Stimulated activated CD4-positive, alpha-beta T cell treated with anti-CD3 and anti-CD28 coated beads, Interleukin-4, amount 100 ng/mL, for 48 hours (primary cell): Measurements from ENCODE around the gene NBAS.
A peak's percentile ranks its signal among the peaks of the same experiment; 100 is the strongest.
"Not testable (repeated sequence)": the region's sequence is repeated elsewhere in the genome, so short reads cannot be mapped to it uniquely, and the experiment has no call there.

Experiments
- DNase-seq, 2 donors: peaks; one replicate each; pipeline ENCODE4 v3.0.0-alpha.2; 2020; ENCODE audit warnings: low read depth in 2 of 2

The NBAS gene

DNA sequence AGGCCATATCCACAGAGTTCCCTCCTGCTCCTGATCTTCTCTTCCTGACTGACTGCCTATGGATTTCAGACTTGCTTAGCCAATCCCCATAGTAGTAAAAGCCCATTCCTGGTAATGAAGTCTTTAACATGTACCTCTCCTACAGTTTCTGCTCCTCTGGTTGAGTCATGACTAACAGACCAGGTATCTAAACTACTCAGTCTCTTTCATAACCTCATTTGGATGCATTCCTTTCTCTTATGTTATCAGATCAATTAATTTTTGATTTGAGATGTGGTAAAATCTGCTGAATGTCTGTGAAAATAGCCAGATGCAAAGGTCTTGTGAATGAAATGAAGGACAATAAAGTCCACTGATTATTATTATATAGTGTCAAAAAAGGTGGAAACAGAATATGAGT, 198.0 kb downstream of the NBAS start:
- DNase-seq = no peak

DNA sequence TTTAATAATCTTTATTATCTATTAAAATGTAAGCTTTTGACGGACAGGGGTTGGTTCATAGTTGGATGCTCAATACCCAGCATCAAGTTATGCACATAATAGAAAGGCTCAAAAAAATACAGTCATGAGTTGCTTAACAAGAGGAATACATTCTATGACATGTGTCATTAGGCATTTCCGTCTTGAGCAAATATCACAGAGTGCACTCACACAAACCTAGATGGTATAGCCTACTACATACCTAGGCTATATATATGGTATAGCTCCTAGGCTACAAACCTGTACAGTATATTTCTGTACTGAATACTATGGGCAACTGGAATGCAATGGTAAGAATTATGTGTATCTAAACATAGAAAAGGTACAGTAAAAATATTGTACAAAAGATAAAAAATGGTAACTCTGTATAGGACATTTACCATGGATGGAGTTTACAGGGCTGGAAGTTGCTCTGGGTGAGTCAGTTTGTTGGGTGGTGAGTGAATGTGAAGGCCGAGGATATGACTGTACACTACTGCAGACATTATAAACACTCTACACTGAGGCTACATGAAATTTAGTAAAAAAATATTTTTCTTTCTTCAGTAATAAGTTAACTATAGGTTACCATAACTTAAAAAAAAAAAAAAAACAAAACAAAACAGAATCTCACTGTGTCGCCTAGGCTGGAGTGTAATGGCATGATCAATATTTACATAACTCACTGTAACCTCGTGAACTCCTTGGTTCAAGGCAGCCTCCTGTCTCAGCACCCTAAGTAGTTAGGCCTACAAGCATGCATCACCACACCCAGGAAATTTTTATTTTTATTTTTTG, 201.2 kb downstream of the NBAS start:
- no peak for DNase-seq

DNA sequence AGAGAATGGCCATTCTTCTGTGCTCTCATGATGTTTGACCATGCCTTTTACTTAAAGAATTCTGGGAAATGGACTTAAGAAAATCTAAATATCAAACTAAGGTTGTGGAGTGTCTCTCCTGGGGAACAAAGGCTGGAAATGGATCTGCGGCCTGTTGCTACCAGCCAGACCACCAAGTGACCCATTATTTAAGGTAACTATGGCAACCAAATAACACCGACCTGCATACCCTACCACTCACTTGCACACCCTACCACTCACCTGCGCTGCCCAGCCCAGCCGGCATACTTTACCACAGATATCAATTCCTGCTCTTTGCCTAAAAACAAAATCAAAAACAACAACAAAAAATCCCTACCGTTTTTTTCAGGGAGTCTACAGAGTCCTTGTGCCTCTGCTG, 203.2 kb downstream of the NBAS start:
- DNase-seq = no peak

DNA sequence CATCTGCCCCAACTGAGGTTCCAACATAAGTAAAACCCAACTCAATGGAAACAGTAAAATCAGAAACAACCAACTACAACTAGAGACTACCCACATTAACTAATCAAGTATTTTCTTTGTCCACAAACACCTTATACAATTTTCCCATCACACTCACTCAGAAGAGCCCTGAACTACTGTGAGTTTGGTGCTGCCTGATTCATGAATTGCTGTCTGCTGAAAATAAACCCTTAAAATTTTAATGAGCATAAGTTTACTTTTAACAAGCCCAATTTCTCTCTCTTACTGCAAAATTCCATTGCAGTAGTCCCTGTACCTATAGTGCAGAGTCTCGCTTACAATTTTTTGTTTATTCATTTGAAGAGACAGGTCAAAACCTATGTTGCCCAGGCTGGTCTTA, 203.9 kb downstream of the NBAS start:
- no peak for DNase-seq

DNA sequence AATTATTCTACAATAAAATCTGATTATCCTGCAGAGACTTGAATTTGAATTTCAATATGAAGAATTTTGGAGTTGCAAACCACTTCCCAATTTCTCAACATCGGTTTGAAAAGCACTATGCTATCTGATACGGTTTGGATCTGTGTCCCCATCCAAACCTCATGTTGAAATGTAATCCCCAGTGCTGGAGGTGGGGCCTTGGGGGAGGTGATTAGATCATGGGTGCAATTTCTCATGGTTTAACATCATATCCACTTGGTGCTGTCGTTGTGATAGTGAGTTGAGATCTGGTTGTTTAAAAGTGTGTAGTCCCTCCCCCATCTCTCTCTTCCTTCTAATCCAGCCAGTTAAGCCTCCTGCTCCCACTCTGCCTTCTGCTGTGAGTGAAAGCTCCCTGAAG, 205.7 kb downstream of the NBAS start:
- no peak for DNase-seq

DNA sequence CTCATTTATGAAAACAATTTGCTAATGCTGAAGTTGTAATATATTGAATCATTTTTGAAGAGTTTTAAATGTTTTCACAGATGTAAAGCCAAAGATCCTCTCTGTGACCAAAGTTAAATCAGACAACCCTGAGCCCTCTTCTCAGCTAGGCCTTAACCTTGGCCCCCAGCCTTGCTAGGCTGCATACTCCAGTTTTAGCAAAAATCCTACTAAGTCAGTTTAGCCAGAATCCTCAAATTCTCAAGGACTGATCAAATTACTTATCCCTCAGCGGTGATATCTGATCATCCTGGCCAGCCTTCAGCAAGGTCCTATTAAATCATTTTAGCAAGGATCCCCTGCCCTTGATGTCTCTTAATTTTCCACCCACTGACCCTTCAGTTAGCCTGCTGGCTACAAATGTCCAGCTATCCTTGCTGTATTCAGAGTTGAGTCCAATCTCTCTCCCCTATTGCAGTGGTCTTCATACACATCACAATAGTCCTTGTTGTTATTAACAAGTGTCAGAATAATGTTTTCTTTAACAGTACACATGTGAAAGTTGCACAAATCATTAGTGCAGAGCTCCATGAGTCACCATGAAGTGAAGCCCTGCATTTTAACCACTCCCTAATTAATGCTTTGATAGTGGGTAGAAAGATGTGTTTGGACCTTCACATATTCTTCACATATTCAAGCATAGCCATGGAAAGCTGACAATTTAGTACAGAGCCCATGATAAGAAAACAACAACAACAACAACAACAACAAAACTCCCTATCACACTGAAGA, 206.4 kb downstream of the NBAS start:
- DNase-seq = no peak

DNA sequence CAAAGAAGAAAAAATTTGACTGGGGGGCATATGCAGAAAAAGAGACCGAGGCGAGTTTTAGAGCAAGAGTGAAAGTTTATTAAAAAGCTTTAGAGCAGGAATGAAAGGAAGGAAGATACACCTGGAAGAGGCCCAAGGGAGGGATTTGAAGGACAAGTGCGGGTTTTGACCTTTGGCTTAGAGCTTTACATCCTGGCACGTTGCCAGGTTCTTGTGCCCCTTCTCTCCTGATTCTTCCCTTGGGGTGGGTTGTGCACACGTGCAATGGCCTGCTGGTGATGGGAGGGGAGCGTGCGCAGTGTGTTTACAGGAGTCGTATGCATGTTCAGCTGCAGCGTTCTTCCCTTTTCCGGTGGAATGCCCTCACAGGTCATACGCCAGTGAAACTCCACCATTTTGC, 208.8 kb downstream of the NBAS start:
- no peak for DNase-seq

DNA sequence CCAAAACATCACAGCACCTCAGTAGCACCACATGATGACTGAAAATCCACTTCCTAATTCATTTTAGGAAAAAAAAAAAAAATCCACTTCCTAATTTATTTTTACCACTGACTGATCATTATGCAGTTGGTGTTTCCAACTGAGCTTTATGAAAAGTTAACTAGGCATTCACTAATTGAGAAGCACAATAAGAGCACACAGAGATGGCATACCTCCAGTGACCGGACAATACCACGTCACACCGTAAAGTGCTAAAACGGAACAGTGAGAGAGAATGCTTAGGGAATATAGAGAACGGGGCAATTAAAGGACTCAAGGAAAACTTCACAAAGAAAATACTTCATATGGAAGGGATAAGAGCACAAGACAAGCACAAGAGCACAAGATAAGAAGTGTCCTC, 212.5 kb downstream of the NBAS start:
- no peak for DNase-seq

DNA sequence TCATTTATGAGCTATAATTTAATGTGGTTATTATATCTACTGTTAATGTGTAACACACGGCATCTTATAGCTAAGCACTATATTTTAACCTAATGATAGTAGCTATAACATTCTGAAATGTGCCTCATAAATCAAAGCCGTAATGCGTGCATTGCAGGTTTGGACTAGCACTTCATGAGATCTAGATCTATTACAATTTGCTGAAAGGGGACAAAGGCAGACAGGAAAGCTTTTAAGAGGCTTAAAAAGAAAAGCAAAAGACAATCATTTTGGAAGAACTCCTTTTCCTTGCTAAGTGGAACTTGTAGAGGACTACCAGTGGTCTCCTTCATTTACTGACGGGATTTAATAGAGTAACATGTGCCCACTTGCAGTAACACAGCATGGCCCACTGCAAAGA, 213.1 kb downstream of the NBAS start:
- no peak for DNase-seq

DNA sequence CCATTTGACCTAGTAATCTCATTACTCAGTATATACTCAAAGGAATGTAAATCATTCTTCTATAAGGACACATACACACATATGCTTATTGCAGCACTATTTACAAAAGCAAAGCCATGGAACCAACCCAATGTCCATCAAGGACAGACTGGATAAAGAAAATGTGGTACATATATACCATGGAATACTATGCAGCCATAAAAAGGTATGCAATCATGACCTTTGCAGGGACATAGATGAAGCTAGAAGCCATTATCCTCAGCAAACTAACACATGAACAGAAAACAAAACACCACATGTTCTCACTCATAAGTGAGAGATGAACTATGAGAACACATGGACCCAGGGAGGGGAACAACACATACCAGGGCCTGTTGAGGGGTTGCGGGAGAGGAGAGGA, 214.5 kb downstream of the NBAS start:
- no peak for DNase-seq

DNA sequence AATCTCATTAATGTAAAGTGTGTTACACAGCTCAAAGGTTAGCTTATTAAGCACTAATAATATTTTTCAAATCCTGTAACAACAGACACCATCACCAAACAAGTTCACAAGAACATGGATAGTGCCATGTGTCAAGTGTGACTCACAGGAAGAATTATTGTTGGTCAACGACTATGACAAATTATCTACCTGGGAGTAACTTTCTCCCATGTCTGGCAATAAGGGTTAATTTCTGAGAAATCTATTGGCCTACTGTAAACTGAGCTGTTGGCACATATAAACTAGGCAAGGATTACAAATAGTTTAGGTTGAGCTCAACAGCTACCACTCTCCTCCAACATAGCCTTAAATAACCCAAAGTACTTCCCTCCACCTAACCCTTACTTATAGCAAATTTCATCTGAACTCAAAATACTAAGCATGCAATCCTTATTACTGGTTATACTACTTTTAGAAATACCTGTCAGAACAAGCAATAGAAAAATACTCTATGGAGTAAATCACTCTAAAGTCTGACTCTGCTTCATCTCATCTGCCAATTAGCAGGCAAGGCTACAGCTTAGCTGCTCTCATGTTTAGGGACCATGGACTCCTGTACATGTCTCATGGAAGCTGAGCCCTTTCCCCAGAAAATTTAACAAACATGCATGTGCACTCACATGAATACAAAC, 223.0 kb downstream of the NBAS start:
- no peak for DNase-seq

DNA sequence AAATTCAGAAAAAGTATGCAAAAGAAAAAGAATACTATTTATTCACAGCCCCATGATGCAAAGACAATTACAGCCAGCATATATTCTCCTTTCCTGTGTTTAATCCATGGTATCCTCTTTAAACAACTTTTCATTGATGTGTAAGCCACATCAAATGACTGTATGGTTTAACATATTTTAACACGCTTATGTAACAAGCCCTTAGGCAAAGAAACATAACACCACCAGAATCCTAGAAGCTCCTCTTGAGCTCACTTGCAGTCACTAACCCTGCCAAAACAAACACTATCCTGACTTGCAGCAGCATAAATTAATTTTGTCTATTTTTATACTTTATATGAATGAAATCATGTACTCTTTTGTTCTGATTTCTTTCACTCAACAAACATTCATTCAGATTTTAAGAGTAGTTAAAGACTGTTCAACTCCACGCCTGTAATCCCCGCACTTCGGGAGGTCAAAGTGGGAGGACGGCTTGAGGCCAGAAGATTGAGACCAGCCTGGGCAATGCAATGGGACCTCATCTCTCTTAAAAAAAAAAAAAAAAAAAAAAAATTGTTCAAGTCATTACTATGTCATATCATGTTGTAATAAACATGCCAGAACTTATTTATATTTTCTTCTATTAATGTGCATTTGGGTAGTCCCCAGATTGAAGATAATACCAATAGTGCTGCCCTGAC, 226.3 kb downstream of the NBAS start:
- DNase-seq = no peak

DNA sequence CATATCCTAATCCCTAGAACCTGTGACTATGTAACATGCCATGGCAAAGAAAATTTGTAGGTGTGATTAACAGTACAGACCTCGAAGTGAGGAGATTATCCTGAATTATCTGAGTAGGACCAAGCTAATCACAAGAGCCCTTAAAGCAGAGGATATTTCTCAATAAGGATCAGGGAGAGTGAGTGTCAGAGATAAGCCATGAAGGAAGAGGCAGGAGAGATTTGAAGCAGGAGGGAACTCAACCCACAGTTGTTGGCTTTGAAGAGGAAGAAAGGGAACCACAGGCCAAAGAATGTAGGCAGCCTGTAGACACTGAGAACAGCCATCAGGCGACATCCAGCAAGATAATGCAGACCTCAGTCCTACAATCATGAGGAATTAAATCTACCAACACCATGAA, 229.3 kb downstream of the NBAS start:
- DNase-seq = no peak

DNA sequence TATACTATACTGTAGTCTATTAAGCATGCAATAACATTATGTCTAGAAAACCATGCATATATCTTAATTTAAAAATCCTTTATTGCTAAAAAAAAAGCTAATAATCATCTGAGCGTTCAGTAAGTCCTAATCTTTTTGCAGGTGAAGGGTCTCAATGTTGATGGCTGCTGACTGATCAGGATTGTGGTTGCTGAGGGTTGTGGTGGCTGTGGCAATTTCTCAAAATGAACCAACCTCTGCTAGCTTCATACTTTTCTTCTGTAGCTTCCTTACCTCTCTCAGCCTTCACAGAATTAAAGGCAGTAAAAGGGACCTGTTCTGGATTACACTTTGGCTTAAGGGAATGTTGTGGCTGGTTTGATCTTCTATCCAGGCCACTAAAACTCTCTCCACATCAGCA, 235.8 kb downstream of the NBAS start:
- no peak for DNase-seq

DNA sequence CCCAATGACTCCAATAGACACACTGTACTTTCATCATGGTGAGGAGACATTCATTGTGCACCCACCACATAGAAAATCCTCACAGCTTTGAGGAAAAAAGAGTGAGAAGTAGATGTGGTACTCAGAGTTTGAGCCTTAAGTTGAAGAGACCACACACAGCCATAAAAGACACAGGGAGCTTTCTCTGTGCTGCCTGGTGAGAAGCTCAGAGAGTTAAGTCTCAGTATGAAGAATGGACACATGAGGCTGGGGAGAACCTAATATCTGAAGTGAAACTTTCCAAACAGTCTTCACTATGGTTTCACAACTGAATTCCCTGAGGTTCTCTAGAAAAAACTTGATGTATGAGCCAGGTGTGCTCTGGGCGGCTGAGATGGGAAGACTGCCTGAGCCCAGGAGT, 237.9 kb downstream of the NBAS start:
- no peak for DNase-seq

DNA sequence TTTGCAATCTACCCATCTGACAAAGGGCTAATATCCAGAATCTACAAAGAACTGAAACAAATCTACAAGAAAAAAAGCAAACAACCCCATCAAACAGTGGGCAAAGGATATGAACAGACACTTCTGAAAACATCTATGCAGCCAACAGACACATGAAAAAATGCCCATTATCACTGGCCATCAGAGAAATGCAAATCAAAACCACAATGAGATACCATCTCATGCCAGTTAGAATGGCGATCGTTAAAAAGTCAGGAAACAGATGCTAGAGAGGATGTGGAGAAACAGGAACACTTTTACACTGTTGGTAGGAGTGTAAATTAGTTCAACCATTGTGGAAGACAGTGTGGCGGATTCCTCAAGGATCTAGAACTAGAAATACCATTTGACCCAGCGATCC, 239.7 kb downstream of the NBAS start:
- not testable (repeated sequence) for DNase-seq

DNA sequence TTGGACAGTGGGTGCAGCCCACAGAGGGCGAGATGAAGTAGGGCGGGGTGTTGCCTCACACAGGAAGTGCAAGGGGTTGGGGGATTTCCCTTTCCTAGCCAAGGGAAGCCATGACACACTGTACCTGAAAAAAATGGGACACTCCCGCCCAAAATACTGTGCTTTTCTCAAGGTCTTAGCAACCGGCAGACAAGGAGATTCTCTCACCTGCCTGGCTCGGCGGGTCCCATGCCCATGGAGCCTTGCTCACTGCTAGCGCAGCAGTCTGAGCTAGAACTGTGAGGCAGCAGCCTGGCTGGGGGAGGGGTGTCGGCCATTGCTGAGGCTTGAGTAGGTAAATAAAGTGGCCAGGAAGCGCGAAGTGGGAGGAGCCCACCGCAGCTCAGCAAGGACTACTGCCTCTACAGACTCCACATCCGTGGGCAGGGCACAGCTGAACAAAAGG, 244.7 kb downstream of the NBAS start:
- peak in 1 of 2 donors; percentile 2 for DNase-seq

DNA sequence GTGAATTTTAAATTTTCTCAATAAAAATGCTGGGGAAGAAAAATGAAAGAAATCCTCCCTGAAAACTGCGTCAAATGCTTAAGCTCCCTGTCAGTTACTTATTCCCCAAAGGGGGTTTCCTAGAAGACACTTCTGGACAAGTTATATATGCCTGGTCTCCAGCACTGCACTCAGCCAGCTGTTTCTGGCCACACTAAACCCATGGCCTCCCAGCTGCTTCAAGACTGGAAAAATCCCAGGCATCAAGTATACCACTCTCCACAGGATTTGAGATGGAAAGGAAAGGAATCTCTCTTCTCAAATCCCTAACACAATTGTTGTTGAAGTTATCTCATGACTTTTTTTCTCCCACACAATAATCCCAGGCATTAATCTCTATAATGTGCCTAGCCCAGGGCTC, 245.7 kb downstream of the NBAS start:
- DNase-seq = no peak

DNA sequence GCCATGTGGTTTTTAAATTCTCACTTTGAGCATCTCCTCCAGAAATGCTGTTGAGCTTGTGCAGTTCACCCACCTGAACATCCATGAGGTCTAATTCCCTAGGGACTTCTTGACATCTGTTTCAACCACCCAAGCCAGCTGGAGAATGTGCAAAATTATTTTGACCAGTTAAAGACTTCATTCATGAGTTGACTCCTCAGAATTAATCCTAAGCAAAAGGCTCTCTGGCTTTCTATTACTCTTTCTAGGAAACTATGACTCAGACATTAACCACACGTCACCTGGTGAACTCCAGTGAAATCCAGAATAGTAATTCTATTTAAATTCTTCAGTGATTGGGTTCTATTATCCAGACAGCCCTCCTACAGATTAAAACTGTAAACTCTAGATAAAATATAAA, 247.5 kb downstream of the NBAS start:
- no peak for DNase-seq

DNA sequence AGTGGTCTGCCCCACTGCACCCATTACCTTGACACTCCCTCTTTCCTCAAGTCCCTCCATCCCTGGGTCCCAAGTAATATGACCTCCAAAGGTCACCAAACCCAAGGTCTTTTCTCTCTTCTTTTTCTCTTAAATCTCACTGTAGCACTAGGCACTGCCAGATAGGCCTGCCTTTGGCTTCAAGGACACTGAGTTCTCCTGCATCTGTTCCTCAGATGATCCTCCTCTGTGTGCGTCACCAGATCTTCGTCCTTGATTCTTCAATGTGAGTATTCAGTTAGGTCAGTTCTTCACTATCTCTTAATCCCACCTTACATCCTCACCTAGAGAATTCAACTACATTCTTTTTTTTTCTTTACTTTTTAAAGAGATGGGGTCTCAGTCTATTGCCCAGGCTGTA, 249.2 kb downstream of the NBAS start:
- DNase-seq = no peak

DNA sequence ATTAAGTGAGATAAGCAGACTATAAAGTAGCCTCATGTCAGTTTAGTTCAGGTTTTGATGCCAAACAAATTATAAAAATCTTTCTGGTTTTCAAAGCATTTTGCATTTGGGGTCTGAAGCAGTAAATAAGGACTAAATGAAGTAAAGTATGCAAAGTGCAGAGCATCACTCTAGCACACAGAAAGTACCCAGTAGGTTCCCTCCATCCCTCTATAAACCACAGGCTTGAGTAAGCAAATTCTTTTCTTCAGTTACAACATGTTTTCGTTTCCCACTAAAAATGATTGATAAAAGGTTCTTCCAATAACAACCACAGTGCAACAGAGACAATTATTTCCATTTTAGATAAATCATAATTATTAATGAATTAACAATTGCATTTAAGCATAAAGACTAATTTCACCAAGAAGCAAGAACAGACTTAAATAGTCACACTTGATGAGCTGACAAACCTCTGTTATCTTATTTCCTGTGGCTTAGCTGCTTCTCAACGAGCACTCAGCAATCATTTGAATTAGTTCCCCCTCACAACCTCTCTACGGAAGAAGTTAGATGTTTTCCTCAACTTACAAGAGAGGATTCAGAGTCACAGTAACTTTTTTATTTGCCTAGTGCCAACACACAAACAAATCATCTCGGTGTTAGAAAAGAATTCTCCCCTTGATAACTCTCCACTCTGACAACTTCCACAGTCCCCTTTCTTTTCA, 249.8 kb downstream of the NBAS start:
- no peak for DNase-seq

DNA sequence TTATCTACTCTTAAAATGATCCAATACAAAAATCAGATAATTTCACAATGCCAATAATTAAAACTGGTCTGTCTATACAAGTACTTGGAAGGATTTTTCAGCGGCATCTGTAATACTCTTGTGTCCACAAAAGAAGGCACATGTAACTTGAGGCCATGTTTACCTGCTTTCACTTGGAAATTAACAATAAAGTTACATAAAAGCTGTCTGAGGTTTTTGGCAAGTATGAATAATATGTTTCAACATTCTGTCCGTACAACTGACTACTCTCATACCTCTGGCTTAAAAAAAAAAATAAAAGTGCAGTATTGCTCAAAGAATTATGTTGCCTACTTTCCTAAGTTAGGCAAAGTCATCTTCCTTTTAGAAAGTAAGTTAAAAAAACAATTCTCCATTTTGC, 253.6 kb downstream of the NBAS start:
- no peak for DNase-seq
